HepG2 (cell line): ENCODE data around the gene C1QTNF1. TPM values are rescaled to one million over a fixed set of nuclear protein-coding genes. Genes with fewer than 3 reads are reported as not detected.

ENCODE experiments used
- ARNT ChIP-seq: fragments of 450-650 bp; IDR thresholded peaks from 2 replicates; pipeline ENCODE4 v1.6.1; 2017
- EP300 ChIP-seq, 3 experiments: sonication (generic) in 1 of 3; formaldehyde crosslinking in 1 of 3; IDR thresholded peaks; 2 replicates each; pipeline versions ENCODE4 v1.5.1 to v1.6.1; 2011 to 2020; ENCODE audit warnings: low read depth in 2 of 3, low read length in 2 of 3, borderline replicate concordance in 1 of 3, improper control_type of control experiment in 1 of 3, mild to moderate bottlenecking in 1 of 3, missing genetic modification reagents in 1 of 3, moderate library complexity in 1 of 3
- HDAC1 ChIP-seq: sonication (generic); formaldehyde crosslinking; IDR thresholded peaks from 2 replicates; pipeline ENCODE4 v1.5.1; 2020; ENCODE audit warnings: mild to moderate bottlenecking, missing genetic modification reagents
- HNRNPLL ChIP-seq: fragments of 200-400 bp; formaldehyde crosslinking; IDR thresholded peaks from 2 replicates; pipeline ENCODE4 v1.6.1; 2017; ENCODE audit warnings: mild to moderate bottlenecking, low read depth, low read length; ENCODE audit not compliant: poor library complexity, severe bottlenecking
- HOXA5 ChIP-seq: sonication (generic); formaldehyde crosslinking; IDR thresholded peaks from 2 replicates; pipeline ENCODE4 v1.4.0; 2020; ENCODE audit warnings: missing genetic modification reagents
- KAT7 ChIP-seq: IDR thresholded peaks from 2 replicates; pipeline ENCODE4 v1.6.1; 2018; ENCODE audit warnings: borderline replicate concordance, missing compliant biosample characterization
- KDM6A ChIP-seq: IDR thresholded peaks from 2 replicates; pipeline ENCODE4 v1.6.1; 2016; ENCODE audit warnings: low read depth
- NR2F6 ChIP-seq, 2 experiments: IDR thresholded peaks; 2 replicates each; pipeline ENCODE4 v1.6.1; 2016; ENCODE audit warnings: antibody characterized with exemption in 1 of 2, mild to moderate bottlenecking in 1 of 2
- SRSF4 ChIP-seq: fragments of 200-400 bp; formaldehyde crosslinking; IDR thresholded peaks from one replicate; pipeline ENCODE4 v1.6.1; 2018; ENCODE audit warnings: mild to moderate bottlenecking, low read depth, low read length, moderate library complexity; ENCODE audit not compliant: poor library complexity, severe bottlenecking
- ZFAT ChIP-seq: sonication (generic); formaldehyde crosslinking; conservative IDR thresholded peaks from 2 replicates; pipeline ENCODE4 v1.8.1; 2023; ENCODE audit warnings: missing genetic modification reagents, inconsistent platforms
- ZNF616 ChIP-seq: sonication (generic); formaldehyde crosslinking; IDR thresholded peaks from 2 replicates; pipeline ENCODE4 v1.5.0; 2020; ENCODE audit warnings: low read depth, mild to moderate bottlenecking, missing genetic modification reagents
- ZNF724P ChIP-seq: sonication (generic); formaldehyde crosslinking; IDR thresholded peaks from 2 replicates; pipeline ENCODE4 v1.8.0; 2022; ENCODE audit warnings: missing genetic modification reagents, borderline replicate concordance
- ZNF790 ChIP-seq: sonication (generic); formaldehyde crosslinking; IDR thresholded peaks from 2 replicates; pipeline ENCODE4 v1.8.0; 2022; ENCODE audit warnings: missing genetic modification reagents, mild to moderate bottlenecking, borderline replicate concordance
- polyA plus RNA-seq, 8 experiments: library from polyadenylated mRNA; depleted of rRNA in 3 of 8; stranded (reverse) in 7 of 8; unstranded in 1 of 8; fragments of >200 nt; fragmentation: Illumina TruSeq in 4 of 8; extraction: Trizol in 4 of 8; gene quantifications; 2 replicates each; pipeline versions ENCODE4 v1.2.1 to v1.2.3, GENCODE V29; 2011 to 2016; ENCODE audit warnings: low read depth in 4 of 8, missing spikeins in 1 of 8, mixed read lengths in 1 of 8; ENCODE audit not compliant: insufficient read depth in 1 of 8
- total RNA-seq, 5 experiments: library from RNA; depleted of rRNA; stranded (reverse); fragments of >200 nt; fragmentation: Illumina TruSeq; extraction: Trizol; gene quantifications; 2 replicates each; pipeline ENCODE4 v1.2.3, GENCODE V29; 2016; ENCODE audit warnings: low read depth in 1 of 5
- TF ChIP-seq, protein P1 (sequence below): sonication (generic); formaldehyde crosslinking; IDR thresholded peaks from 2 replicates; pipeline ENCODE4 v1.5.1; 2020; ENCODE audit warnings: mild to moderate bottlenecking, missing genetic modification reagents, borderline replicate concordance
- TF ChIP-seq, protein P2 (sequence below): sonication (generic); formaldehyde crosslinking; IDR thresholded peaks from 2 replicates; pipeline ENCODE4 v1.5.0; 2020; ENCODE audit warnings: mild to moderate bottlenecking, missing genetic modification reagents, moderate library complexity
- TF ChIP-seq, protein P3 (sequence below): sonication (generic); formaldehyde crosslinking; IDR thresholded peaks from 2 replicates; pipeline ENCODE4 v1.9.0; 2021; ENCODE audit warnings: missing genetic modification reagents, mild to moderate bottlenecking, borderline replicate concordance
- TF ChIP-seq, protein P4 (sequence below): sonication (generic); formaldehyde crosslinking; IDR thresholded peaks from 2 replicates; pipeline ENCODE4 v1.4.0; 2020; ENCODE audit warnings: missing genetic modification reagents
- TF ChIP-seq, protein P5 (sequence below): sonication (generic); formaldehyde crosslinking; IDR thresholded peaks from 2 replicates; pipeline ENCODE4 v1.4.0; 2020; ENCODE audit warnings: missing genetic modification reagents

The C1QTNF1 gene
- total and polyA plus RNA-seq, 2 of the 13 experiments (the other 11 are each of a cell fraction or from before 2014, with no cell fraction given) = 0.18 to 0.86 TPM

DNA sequence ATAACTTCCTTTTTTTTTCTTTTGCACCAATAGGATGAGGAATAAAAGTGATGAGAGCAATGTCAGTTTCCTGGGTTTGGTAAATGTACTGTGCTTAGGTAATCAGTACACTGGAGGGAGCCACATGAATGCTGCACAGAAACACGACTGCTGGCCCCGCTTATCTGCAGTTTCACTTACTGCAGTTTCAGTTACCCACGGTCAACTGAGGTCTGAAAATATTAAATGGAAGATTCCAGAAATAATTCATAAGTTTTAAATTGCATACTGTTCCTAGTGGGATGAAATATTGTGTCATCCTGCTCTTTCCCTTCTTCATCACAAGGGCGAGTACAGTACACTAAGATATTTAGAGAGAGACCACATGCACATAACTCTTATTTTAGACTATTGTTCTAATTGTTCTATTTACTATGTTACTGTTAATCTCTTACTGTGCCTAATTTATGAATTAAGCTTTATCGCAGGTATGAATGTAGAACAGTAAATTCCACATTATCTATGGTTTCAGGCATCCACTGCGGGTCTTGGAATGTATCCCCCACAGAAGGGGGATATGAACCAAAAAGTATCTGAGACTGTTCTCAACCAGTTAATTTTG lies 37.8 kb upstream of the C1QTNF1 start (continued):
- TF ChIP-seq, protein P1, sequence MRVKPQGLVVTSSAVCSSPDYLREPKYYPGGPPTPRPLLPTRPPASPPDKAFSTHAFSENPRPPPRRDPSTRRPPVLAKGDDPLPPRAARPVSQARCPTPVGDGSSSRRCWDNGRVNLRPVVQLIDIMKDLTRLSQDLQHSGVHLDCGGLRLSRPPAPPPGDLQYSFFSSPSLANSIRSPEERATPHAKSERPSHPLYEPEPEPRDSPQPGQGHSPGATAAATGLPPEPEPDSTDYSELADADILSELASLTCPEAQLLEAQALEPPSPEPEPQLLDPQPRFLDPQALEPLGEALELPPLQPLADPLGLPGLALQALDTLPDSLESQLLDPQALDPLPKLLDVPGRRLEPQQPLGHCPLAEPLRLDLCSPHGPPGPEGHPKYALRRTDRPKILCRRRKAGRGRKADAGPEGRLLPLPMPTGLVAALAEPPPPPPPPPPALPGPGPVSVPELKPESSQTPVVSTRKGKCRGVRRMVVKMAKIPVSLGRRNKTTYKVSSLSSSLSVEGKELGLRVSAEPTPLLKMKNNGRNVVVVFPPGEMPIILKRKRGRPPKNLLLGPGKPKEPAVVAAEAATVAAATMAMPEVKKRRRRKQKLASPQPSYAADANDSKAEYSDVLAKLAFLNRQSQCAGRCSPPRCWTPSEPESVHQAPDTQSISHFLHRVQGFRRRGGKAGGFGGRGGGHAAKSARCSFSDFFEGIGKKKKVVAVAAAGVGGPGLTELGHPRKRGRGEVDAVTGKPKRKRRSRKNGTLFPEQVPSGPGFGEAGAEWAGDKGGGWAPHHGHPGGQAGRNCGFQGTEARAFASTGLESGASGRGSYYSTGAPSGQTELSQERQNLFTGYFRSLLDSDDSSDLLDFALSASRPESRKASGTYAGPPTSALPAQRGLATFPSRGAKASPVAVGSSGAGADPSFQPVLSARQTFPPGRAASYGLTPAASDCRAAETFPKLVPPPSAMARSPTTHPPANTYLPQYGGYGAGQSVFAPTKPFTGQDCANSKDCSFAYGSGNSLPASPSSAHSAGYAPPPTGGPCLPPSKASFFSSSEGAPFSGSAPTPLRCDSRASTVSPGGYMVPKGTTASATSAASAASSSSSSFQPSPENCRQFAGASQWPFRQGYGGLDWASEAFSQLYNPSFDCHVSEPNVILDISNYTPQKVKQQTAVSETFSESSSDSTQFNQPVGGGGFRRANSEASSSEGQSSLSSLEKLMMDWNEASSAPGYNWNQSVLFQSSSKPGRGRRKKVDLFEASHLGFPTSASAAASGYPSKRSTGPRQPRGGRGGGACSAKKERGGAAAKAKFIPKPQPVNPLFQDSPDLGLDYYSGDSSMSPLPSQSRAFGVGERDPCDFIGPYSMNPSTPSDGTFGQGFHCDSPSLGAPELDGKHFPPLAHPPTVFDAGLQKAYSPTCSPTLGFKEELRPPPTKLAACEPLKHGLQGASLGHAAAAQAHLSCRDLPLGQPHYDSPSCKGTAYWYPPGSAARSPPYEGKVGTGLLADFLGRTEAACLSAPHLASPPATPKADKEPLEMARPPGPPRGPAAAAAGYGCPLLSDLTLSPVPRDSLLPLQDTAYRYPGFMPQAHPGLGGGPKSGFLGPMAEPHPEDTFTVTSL = peak; percentile 34; the same call in 1 of the 2 replicates
- TF ChIP-seq ARNT (no peak), ZNF616 (CRISPR knock-in tag) (no peak), KAT7 (CRISPR knock-in tag) (peak; percentile 80; the same call in 1 of the 2 replicates), HNRNPLL (no peak), HDAC1 (CRISPR knock-in tag) (peak; percentile 34; the same call in 1 of the 2 replicates), EP300 (IDR thresholded peaks at IDR 0.05; ENCODE audit: low read depth in 2 of 2, low read length in 2 of 2) (no peak), EP300 (CRISPR knock-in tag; IDR thresholded peaks at IDR 0.05; ENCODE audit: borderline replicate concordance) (no peak), KDM6A (no peak), ZFAT (CRISPR knock-in tag) (peak; percentile 93), SRSF4 (no peak), ZNF790 (CRISPR knock-in tag) (no peak), ZNF724P (no peak), NR2F6 (IDR thresholded peaks at IDR 0.05) (0 out of 2 replicates have a peak, but pooled peaks have one; percentile 25), NR2F6 (CRISPR knock-in tag; IDR thresholded peaks at IDR 0.05) (no peak), HOXA5 (no peak)
- TF ChIP-seq, protein P2, sequence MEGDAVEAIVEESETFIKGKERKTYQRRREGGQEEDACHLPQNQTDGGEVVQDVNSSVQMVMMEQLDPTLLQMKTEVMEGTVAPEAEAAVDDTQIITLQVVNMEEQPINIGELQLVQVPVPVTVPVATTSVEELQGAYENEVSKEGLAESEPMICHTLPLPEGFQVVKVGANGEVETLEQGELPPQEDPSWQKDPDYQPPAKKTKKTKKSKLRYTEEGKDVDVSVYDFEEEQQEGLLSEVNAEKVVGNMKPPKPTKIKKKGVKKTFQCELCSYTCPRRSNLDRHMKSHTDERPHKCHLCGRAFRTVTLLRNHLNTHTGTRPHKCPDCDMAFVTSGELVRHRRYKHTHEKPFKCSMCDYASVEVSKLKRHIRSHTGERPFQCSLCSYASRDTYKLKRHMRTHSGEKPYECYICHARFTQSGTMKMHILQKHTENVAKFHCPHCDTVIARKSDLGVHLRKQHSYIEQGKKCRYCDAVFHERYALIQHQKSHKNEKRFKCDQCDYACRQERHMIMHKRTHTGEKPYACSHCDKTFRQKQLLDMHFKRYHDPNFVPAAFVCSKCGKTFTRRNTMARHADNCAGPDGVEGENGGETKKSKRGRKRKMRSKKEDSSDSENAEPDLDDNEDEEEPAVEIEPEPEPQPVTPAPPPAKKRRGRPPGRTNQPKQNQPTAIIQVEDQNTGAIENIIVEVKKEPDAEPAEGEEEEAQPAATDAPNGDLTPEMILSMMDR (CRISPR knock-in tag) = peak; percentile 67
- TF ChIP-seq, protein P3, sequence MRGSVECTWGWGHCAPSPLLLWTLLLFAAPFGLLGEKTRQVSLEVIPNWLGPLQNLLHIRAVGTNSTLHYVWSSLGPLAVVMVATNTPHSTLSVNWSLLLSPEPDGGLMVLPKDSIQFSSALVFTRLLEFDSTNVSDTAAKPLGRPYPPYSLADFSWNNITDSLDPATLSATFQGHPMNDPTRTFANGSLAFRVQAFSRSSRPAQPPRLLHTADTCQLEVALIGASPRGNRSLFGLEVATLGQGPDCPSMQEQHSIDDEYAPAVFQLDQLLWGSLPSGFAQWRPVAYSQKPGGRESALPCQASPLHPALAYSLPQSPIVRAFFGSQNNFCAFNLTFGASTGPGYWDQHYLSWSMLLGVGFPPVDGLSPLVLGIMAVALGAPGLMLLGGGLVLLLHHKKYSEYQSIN (CRISPR knock-in tag) = no peak
- TF ChIP-seq, protein P4, sequence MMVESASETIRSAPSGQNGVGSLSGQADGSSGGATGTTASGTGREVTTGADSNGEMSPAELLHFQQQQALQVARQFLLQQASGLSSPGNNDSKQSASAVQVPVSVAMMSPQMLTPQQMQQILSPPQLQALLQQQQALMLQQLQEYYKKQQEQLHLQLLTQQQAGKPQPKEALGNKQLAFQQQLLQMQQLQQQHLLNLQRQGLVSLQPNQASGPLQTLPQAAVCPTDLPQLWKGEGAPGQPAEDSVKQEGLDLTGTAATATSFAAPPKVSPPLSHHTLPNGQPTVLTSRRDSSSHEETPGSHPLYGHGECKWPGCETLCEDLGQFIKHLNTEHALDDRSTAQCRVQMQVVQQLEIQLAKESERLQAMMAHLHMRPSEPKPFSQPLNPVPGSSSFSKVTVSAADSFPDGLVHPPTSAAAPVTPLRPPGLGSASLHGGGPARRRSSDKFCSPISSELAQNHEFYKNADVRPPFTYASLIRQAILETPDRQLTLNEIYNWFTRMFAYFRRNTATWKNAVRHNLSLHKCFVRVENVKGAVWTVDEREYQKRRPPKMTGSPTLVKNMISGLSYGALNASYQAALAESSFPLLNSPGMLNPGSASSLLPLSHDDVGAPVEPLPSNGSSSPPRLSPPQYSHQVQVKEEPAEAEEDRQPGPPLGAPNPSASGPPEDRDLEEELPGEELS (CRISPR knock-in tag) = no peak
- TF ChIP-seq, protein P5, sequence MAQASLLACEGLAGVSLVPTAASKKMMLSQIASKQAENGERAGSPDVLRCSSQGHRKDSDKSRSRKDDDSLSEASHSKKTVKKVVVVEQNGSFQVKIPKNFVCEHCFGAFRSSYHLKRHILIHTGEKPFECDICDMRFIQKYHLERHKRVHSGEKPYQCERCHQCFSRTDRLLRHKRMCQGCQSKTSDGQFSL (CRISPR knock-in tag) = no peak
